GM12878 (cell line): ENCODE measurements around the gene PROX1. TPM values are rescaled to one million over a fixed set of nuclear protein-coding genes. Genes with fewer than 3 reads are reported as not detected.
"Not testable (repeated sequence)": the region's sequence is repeated elsewhere in the genome, so short reads cannot be mapped to it uniquely, and the experiment has no call there.

Experiments used
- ATAC-seq: fragments of 200-7000 bp; cut with Tn5 transposase; 3 replicates; pipeline ENCODE4 v1.9.1; 2020; ENCODE audit warnings: mild to moderate bottlenecking, moderate library complexity
- BruUV-seq: library from RNA; stranded (reverse); fragments of 400-500 nt; replicated peaks from 2 replicates; lab custom pipeline; 2021; lab: Mats Ljungman, UMichigan
- CTCF ChIA-PET: fragments of 300-600 bp; sonication (Branson Sonifier 250); formaldehyde crosslinking; extraction: SDS; loops from one replicate; lab custom pipeline; 2021; ENCODE audit warnings: inconsistent platforms; lab: Yijun Ruan, JAX
- POLR2A ChIA-PET: fragments of 350-600 bp; formaldehyde crosslinking; extraction: SDS; loops from one replicate; lab custom pipeline; 2021; ENCODE audit warnings: inconsistent platforms; lab: Charles Lee
- RAD21 ChIA-PET: fragments of 300-600 bp; sonication (Branson Sonifier 250); formaldehyde crosslinking; loops from one replicate; lab custom pipeline; 2023; ENCODE audit warnings: antibody characterized with exemption; ENCODE audit not compliant: unreplicated experiment; lab: Charles Lee
- SMC1A ChIA-PET: fragments of 300-600 bp; sonication (Branson Sonifier 250); formaldehyde crosslinking; loops from one replicate; lab custom pipeline; 2023; ENCODE audit not compliant: unreplicated experiment, uncharacterized antibody; lab: Charles Lee
- DNase-seq: peaks from one replicate; pipeline ENCODE4 v3.0.0-alpha.2; 2011; ENCODE audit warnings: low read depth, low spot score
- FAIRE-seq: peaks from 3 replicates; lab custom pipeline; 2011; peaks lifted over from hg19 to GRCh38; lab: Jason Lieb, UNC
- H2AFZ ChIP-seq: 2 replicates; pipeline ENCODE4 v1.6.0; 2011; ENCODE audit warnings: low read depth, low read length, control low read depth; ENCODE audit not compliant: control insufficient read depth
- H3K27ac ChIP-seq: 2 replicates; pipeline ENCODE4 v1.5.1; 2011; ENCODE audit warnings: control low read depth; ENCODE audit not compliant: control insufficient read depth, insufficient read depth
- H3K27me3 ChIP-seq, 2 experiments: replicated peaks in 1 of 2; 2 replicates each; pipeline versions ENCODE4 v1.6.0 to v1.6.1; 2011; ENCODE audit warnings: low read length in 1 of 2; ENCODE audit not compliant: control insufficient read depth in 2 of 2, insufficient read depth in 2 of 2
- H3K36me3 ChIP-seq, 2 experiments: 2 replicates each; pipeline ENCODE4 v1.5.1; 2011; ENCODE audit warnings: low read length in 1 of 2; ENCODE audit not compliant: control insufficient read depth in 2 of 2, insufficient read depth in 2 of 2
- H3K4me1 ChIP-seq: 2 replicates; pipeline ENCODE4 v1.6.1; 2011; ENCODE audit warnings: mild to moderate bottlenecking, low read length, moderate library complexity, mixed read lengths; ENCODE audit not compliant: control insufficient read depth, insufficient read depth
- H3K4me2 ChIP-seq: 2 replicates; pipeline ENCODE4 v1.6.0; 2011; ENCODE audit warnings: control low read depth; ENCODE audit not compliant: control insufficient read depth, insufficient read depth
- H3K4me3 ChIP-seq: fragments of 200-600 bp; sonication (generic); 2 replicates; pipeline ENCODE4 v1.5.1; 2016
- H3K79me2 ChIP-seq: 2 replicates; pipeline ENCODE4 v1.6.0; 2011; ENCODE audit warnings: low read length; ENCODE audit not compliant: control insufficient read depth, insufficient read depth
- H3K9ac ChIP-seq: 2 replicates; pipeline ENCODE4 v1.8.0; 2011; ENCODE audit warnings: low read length, control low read depth, mixed read lengths; ENCODE audit not compliant: control insufficient read depth, insufficient read depth
- H3K9me3 ChIP-seq: replicated peaks from 3 replicates; pipeline ENCODE4 v1.5.1; 2011; ENCODE audit warnings: mild to moderate bottlenecking, low read length; ENCODE audit not compliant: control insufficient read depth, insufficient read depth
- H4K20me1 ChIP-seq: 2 replicates; pipeline ENCODE4 v1.6.0; 2011; ENCODE audit not compliant: control insufficient read depth, insufficient read depth
- NFXL1 ChIP-seq: fragments of 450-650 bp; IDR thresholded peaks from 2 replicates; pipeline ENCODE4 v1.6.1; 2017; ENCODE audit warnings: antibody characterized with exemption, mild to moderate bottlenecking, borderline replicate concordance
- ZNF217 ChIP-seq: fragments of 450-650 bp; IDR thresholded peaks from 2 replicates; pipeline ENCODE4 v1.6.1; 2017; ENCODE audit warnings: antibody characterized with exemption, mild to moderate bottlenecking
- WGBS: methylation state at CpG from one replicate; pipeline ENCODE4 v1.1.6; 2016; ENCODE audit warnings: low lambda C conversion rate; ENCODE audit not compliant: insufficient replicate concordance, insufficient coverage; ENCODE audit errors: missing lambda C conversion rate; 5-methylcytosine and 5-hydroxymethylcytosine counted together
- in situ Hi-C: fragments of 300-500 bp; cut with MboI; formaldehyde crosslinking; loops from 9 replicates; pipeline ENCODE4 v1.14.3; 2018; ENCODE audit warnings: mixed read lengths
- intact Hi-C: fragments of 100-400 bp; cut with micrococcal nuclease; formaldehyde crosslinking; loops from one replicate; pipeline ENCODE4 v1.14.2; 2022; ENCODE audit not compliant: unreplicated experiment
- polyA plus RNA-seq, 11 experiments: library from polyadenylated mRNA; depleted of rRNA in 4 of 11; unstranded in 6 of 11; stranded (reverse) in 5 of 11; fragments of >200 nt; fragmentation: Nextera tagmentation in 4 of 11; fragmentation: Illumina TruSeq in 1 of 11; extraction: Ambion mirVana in 4 of 11; extraction: Trizol in 1 of 11; gene quantifications; 1 replicate in 1 of 11; 2 replicates in 10 of 11; pipeline versions ENCODE4 v1.2.1 to v1.2.3, GENCODE V29; 2011 to 2016; ENCODE audit warnings: inconsistent platforms in 2 of 11, missing spikeins in 2 of 11, low read depth in 1 of 11
- total RNA-seq, 4 experiments: library from RNA; depleted of rRNA in 3 of 4; stranded (reverse); fragments of >200 nt in 3 of 4; fragmentation: Illumina TruSeq in 1 of 4; extraction: Trizol in 1 of 4; gene quantifications; 2 replicates each; pipeline versions ENCODE4 v1.2.1 to v1.2.3, GENCODE V29; 2013 to 2021
- TF ChIP-seq, protein P1 (sequence below): fragments of 450-650 bp; IDR thresholded peaks from 2 replicates; pipeline ENCODE4 v1.6.1; 2017; ENCODE audit warnings: borderline replicate concordance

The PROX1 gene
- total and polyA plus RNA-seq, 10 of the 15 experiments (the other 5 are each of a cell fraction or from before 2014, with no cell fraction given): under 0.01 to 0.44 (median 0.03) TPM; not detected in 4

DNA sequence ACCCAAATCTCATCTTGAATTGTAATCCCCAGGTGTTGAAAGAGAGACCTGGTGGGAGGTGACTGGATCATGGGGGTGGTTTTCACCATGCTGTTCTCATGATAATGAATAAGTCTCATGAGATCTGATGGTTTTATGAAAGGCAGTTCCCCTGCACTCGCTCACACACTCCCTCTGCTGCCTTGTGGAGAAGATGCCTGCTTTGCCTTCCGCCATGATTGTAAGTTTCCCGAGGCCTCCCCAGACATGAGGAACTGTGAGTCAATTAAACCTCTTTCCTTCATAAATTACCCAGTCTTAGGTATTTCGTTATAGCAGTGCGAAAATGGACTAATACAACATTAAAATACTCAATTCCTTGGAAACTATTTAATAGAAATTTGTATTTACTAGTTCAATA lies 99.2 kb downstream of the PROX1 start:
- no peaks in the 10 kb centered on the region for H3K79me2 ChIP-seq
- no peak overlapping the region for H3K27ac ChIP-seq
- TF ChIP-seq, protein P1, sequence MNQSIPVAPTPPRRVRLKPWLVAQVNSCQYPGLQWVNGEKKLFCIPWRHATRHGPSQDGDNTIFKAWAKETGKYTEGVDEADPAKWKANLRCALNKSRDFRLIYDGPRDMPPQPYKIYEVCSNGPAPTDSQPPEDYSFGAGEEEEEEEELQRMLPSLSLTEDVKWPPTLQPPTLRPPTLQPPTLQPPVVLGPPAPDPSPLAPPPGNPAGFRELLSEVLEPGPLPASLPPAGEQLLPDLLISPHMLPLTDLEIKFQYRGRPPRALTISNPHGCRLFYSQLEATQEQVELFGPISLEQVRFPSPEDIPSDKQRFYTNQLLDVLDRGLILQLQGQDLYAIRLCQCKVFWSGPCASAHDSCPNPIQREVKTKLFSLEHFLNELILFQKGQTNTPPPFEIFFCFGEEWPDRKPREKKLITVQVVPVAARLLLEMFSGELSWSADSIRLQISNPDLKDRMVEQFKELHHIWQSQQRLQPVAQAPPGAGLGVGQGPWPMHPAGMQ: no peak
- TF ChIP-seq NFXL1 (no peak), ZNF217 (no peak)
- TF ChIP-seq, all 136 proteins: peak for 0
- no peak for FAIRE-seq
- Histone ChIP-seq H3K27me3 (no peaks in the 10 kb centered on the region), H3K9me3 (no peaks in the 10 kb centered on the region), H3K4me1 (no peaks in the 10 kb centered on the region), H4K20me1 (no peaks in the 10 kb centered on the region), H3K4me3 (no peak overlapping the region), H3K36me3 (no peaks in the 10 kb centered on the region), H2AFZ (no peak overlapping the region), H3K9ac (no peak overlapping the region), H3K4me2 (no peak overlapping the region)
- RAD21 ChIA-PET: no interaction called here
- no TSS peak for BruUV-seq
- CTCF ChIA-PET: no interaction called here
- intact Hi-C loops: no loop called here
- in situ Hi-C loops: no loop called here
- no peak for DNase-seq
- ATAC-seq: no peak
- POLR2A ChIA-PET: no interaction called here
- WGBS: 14% methylated on average over 5 of the region's 5 CpGs
- SMC1A ChIA-PET: no interaction called here

DNA sequence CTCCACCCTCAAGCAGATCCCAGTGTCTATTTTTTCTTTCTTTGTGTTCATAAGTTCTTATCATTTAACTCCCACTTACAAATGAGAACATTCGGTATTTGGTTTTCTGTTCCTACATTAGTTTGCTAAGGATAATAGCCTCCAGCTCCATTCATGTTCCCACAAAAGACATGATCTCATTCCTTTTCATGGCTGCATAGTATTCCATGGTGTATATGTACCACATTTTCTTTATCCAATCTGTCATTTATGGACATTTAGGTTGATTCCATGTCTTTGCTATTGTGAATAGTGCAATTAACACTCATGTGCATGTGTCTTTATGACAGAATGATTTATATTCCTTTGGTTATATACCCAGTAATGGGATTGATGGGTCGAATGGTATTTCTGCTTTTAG lies 101.2 kb downstream of the PROX1 start:
- H3K36me3 ChIP-seq, H3K27ac ChIP-seq, H3K79me2 ChIP-seq, RAD21 ChIA-PET, FAIRE-seq, H3K4me1 ChIP-seq, CTCF ChIA-PET, H3K4me3 ChIP-seq, H3K9me3 ChIP-seq, SMC1A ChIA-PET, ATAC-seq, H4K20me1 ChIP-seq, H3K27me3 ChIP-seq, BruUV-seq, POLR2A ChIA-PET, H3K9ac ChIP-seq, intact Hi-C loops, in situ Hi-C loops, DNase-seq, H3K4me2 ChIP-seq, H2AFZ ChIP-seq: not testable (repeated sequence)
- 0% methylated on average over 2 of the region's 2 CpGs for WGBS
